ENCODE measurements around the gene UNC93A.

- TF ChIP-seq, protein P1, sequence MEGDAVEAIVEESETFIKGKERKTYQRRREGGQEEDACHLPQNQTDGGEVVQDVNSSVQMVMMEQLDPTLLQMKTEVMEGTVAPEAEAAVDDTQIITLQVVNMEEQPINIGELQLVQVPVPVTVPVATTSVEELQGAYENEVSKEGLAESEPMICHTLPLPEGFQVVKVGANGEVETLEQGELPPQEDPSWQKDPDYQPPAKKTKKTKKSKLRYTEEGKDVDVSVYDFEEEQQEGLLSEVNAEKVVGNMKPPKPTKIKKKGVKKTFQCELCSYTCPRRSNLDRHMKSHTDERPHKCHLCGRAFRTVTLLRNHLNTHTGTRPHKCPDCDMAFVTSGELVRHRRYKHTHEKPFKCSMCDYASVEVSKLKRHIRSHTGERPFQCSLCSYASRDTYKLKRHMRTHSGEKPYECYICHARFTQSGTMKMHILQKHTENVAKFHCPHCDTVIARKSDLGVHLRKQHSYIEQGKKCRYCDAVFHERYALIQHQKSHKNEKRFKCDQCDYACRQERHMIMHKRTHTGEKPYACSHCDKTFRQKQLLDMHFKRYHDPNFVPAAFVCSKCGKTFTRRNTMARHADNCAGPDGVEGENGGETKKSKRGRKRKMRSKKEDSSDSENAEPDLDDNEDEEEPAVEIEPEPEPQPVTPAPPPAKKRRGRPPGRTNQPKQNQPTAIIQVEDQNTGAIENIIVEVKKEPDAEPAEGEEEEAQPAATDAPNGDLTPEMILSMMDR (IDR thresholded peaks at IDR 0.05; ENCODE audit: poor library complexity, severe bottlenecking) = no peak
- TF ChIP-seq TAF1 (IDR thresholded peaks at IDR 0.05; ENCODE audit: low read depth) (no peak), RAD21 (conservative IDR thresholded peaks at IDR 0.05) (no peak), MXI1 (conservative IDR thresholded peaks at IDR 0.05; ENCODE audit: poor library complexity, severe bottlenecking) (no peak), POLR2AphosphoS5 (IDR thresholded peaks at IDR 0.05) (no peak), EZH2 (IDR thresholded peaks at IDR 0.05; ENCODE audit: borderline replicate concordance, insufficient read depth, low read length, poor library complexity, severe bottlenecking) (no peak), EP300 (conservative IDR thresholded peaks at IDR 0.05; ENCODE audit: poor library complexity, severe bottlenecking) (no peak)
- TF ChIP-seq, protein P2, sequence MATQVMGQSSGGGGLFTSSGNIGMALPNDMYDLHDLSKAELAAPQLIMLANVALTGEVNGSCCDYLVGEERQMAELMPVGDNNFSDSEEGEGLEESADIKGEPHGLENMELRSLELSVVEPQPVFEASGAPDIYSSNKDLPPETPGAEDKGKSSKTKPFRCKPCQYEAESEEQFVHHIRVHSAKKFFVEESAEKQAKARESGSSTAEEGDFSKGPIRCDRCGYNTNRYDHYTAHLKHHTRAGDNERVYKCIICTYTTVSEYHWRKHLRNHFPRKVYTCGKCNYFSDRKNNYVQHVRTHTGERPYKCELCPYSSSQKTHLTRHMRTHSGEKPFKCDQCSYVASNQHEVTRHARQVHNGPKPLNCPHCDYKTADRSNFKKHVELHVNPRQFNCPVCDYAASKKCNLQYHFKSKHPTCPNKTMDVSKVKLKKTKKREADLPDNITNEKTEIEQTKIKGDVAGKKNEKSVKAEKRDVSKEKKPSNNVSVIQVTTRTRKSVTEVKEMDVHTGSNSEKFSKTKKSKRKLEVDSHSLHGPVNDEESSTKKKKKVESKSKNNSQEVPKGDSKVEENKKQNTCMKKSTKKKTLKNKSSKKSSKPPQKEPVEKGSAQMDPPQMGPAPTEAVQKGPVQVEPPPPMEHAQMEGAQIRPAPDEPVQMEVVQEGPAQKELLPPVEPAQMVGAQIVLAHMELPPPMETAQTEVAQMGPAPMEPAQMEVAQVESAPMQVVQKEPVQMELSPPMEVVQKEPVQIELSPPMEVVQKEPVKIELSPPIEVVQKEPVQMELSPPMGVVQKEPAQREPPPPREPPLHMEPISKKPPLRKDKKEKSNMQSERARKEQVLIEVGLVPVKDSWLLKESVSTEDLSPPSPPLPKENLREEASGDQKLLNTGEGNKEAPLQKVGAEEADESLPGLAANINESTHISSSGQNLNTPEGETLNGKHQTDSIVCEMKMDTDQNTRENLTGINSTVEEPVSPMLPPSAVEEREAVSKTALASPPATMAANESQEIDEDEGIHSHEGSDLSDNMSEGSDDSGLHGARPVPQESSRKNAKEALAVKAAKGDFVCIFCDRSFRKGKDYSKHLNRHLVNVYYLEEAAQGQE (IDR thresholded peaks at IDR 0.05; ENCODE audit: borderline replicate concordance) = no peak
Measured at GRCh38 chr6:167245591-167245990, 45.5 kb upstream of the UNC93A start.

Measured in neural cell (in vitro differentiated cells).